ENCODE results near the gene PYGL. TPM values are rescaled to one million over a fixed set of nuclear protein-coding genes. Genes with fewer than 3 reads are reported as not detected.

Gene PYGL
- total RNA-seq, 2 donors from 2014 or later: 7.0 to 27.1 TPM

- Histone ChIP-seq H3K27ac (no peak overlapping the region), H3K36me3 (peaks cover 5% of the 10 kb centered on the region), H3K27me3 (no peaks in the 10 kb centered on the region), H3K9me3 (no peaks in the 10 kb centered on the region), H3K4me1 (no peaks in the 10 kb centered on the region), H3K4me3 (no peak overlapping the region)
- no peak for TF ChIP-seq CTCF (IDR thresholded peaks at IDR 0.05)
- DNase-seq (ENCODE audit: low spot score): no peak
Measured at GRCh38 chr14:50936016-50936340, 8.3 kb downstream of the PYGL start.

- TF ChIP-seq CTCF (IDR thresholded peaks at IDR 0.05): no peak
- H3K27ac ChIP-seq: no peak overlapping the region
- H3K4me1 ChIP-seq: no peaks in the 10 kb centered on the region
- H3K9me3 ChIP-seq: no peaks in the 10 kb centered on the region
- H3K4me3 ChIP-seq: no peak overlapping the region
- H3K36me3 ChIP-seq: peaks cover 7% of the 10 kb centered on the region
- DNase-seq (ENCODE audit: low spot score): no peak
- no peaks in the 10 kb centered on the region for H3K27me3 ChIP-seq
Measured at GRCh38 chr14:50935126-50936015, 8.9 kb downstream of the PYGL start.

GRCh38 chr14:50932592-50933495 is 11.4 kb downstream of the PYGL start:
- H3K4me3 ChIP-seq: no peak overlapping the region
- no peak overlapping the region for H3K27ac ChIP-seq
- H3K36me3 ChIP-seq: peaks cover 7% of the 10 kb centered on the region
- H3K4me1 ChIP-seq: no peaks in the 10 kb centered on the region
- H3K9me3 ChIP-seq: no peaks in the 10 kb centered on the region
- TF ChIP-seq CTCF (IDR thresholded peaks at IDR 0.05): no peak
- no peak for DNase-seq (ENCODE audit: low spot score)
- H3K27me3 ChIP-seq: no peaks in the 10 kb centered on the region

GRCh38 chr14:50932156-50932555 is 12.1 kb downstream of the PYGL start:
- Histone ChIP-seq H3K9me3 (no peaks in the 10 kb centered on the region), H3K27ac (no peak overlapping the region), H3K4me1 (no peaks in the 10 kb centered on the region), H3K27me3 (no peaks in the 10 kb centered on the region), H3K36me3 (peaks cover 7% of the 10 kb centered on the region), H3K4me3 (no peak overlapping the region)
- no peak for TF ChIP-seq CTCF (IDR thresholded peaks at IDR 0.05)
- no peak for DNase-seq (ENCODE audit: low spot score)

- no peaks in the 10 kb centered on the region for H3K4me1 ChIP-seq
- H3K27me3 ChIP-seq: no peaks in the 10 kb centered on the region
- no peak for DNase-seq (ENCODE audit: low spot score)
- H3K27ac ChIP-seq: no peak overlapping the region
- H3K9me3 ChIP-seq: no peaks in the 10 kb centered on the region
- no peak for TF ChIP-seq CTCF (IDR thresholded peaks at IDR 0.05)
- H3K4me3 ChIP-seq: no peak overlapping the region
- H3K36me3 ChIP-seq: peaks cover 7% of the 10 kb centered on the region
Measured at GRCh38 chr14:50931559-50931958, 12.7 kb downstream of the PYGL start.
